ENCODE data around the gene HPGDS. TPM values are rescaled to one million over a fixed set of nuclear protein-coding genes. Genes with fewer than 3 reads are reported as not detected.
A peak's percentile ranks its signal among the peaks of the same experiment; 100 is the strongest.

HPGDS gene
- total and polyA plus RNA-seq, 2 experiments from 2014 or later = not detected

GRCh38 chr4:94375364-94375763 lies 32.7 kb upstream of the HPGDS start:
- H2AFZ ChIP-seq = peak overlapping the region; percentile 61; the same call in 1 of the 2 replicates
- ATAC-seq = peak; percentile 76

GRCh38 chr4:94373752-94374151 lies 31.1 kb upstream of the HPGDS start:
- no peak overlapping the region for H3K27ac ChIP-seq (ENCODE audit: low read depth)
- H3K9me2 ChIP-seq (ENCODE audit: insufficient read depth) = no peaks in the 10 kb centered on the region; the same call in 1 of the 2 replicates
- peaks cover 4% of the 10 kb centered on the region for H3K27me3 Mint-ChIP-seq (ENCODE audit: insufficient read depth, low read depth, poor library complexity)
- no peaks in the 10 kb centered on the region for H3K36me3 ChIP-seq (ENCODE audit: insufficient read depth)
- no peak overlapping the region for H2AFZ ChIP-seq
- H3K79me2 ChIP-seq (replicated peaks; ENCODE audit: insufficient read depth) = no peaks in the 10 kb centered on the region
- no peak overlapping the region for H3K27ac Mint-ChIP-seq
- no peaks in the 10 kb centered on the region for H4K20me1 ChIP-seq (replicated peaks; ENCODE audit: insufficient read depth)
- no peaks in the 10 kb centered on the region for H3K27me3 ChIP-seq (ENCODE audit: insufficient read depth)
- ATAC-seq (no peak), DNase-seq (ENCODE audit: low spot score) (no peak)
- no peak overlapping the region for H3K4me2 ChIP-seq
- H3K4me3 Mint-ChIP-seq = no peak overlapping the region
- H3K4me1 Mint-ChIP-seq = 0 out of 3 replicates have a peak, but pooled peaks cover 2% of the 10 kb centered on the region
- H3K36me3 Mint-ChIP-seq (ENCODE audit: low read depth) = no peaks in the 10 kb centered on the region
- no peak overlapping the region for H3K4me3 ChIP-seq
- no peaks in the 10 kb centered on the region for H3F3A ChIP-seq (replicated peaks; ENCODE audit: low read depth)
- no peaks in the 10 kb centered on the region for H3K4me1 ChIP-seq (ENCODE audit: insufficient read depth)
- no peaks in the 10 kb centered on the region for H3K9me3 Mint-ChIP-seq
- TF ChIP-seq REST (IDR thresholded peaks at IDR 0.05; ENCODE audit: unreplicated experiment) (no peak), JUNB (IDR thresholded peaks at IDR 0.05; ENCODE audit: unreplicated experiment) (no peak), POLR2AphosphoS5 (IDR thresholded peaks at IDR 0.05; ENCODE audit: low read depth) (no peak), ZNF331 (CRISPR knock-in tag; IDR thresholded peaks at IDR 0.05; ENCODE audit: low read depth) (no peak), STAT1 (IDR thresholded peaks at IDR 0.05; ENCODE audit: unreplicated experiment) (no peak), CREB1 (CRISPR knock-in tag; IDR thresholded peaks at IDR 0.05; ENCODE audit: low read depth) (no peak), ZNF114 (CRISPR knock-in tag; IDR thresholded peaks at IDR 0.05) (no peak), ETS1 (IDR thresholded peaks at IDR 0.05) (no peak), NANOG (IDR thresholded peaks at IDR 0.05; ENCODE audit: borderline replicate concordance) (no peak), EZH2 (IDR thresholded peaks at IDR 0.05; ENCODE audit: low read depth, unreplicated experiment) (no peak), CTCF (conservative IDR thresholded peaks at IDR 0.05; ENCODE audit: low read depth in 2 of 2) (no peak)

More at GRCh38 chr4:94375364-94375763, 32.7 kb upstream of the HPGDS start:
- peak; percentile 39 to 43 for TF ChIP-seq CTCF (conservative IDR thresholded peaks at IDR 0.05; ENCODE audit: low read depth in 2 of 2)
- no peak for TF ChIP-seq JUNB (IDR thresholded peaks at IDR 0.05; ENCODE audit: unreplicated experiment)
- Histone ChIP-seq H3K36me3 (ENCODE audit: insufficient read depth) (no peaks in the 10 kb centered on the region), H3K79me2 (replicated peaks; ENCODE audit: insufficient read depth) (no peaks in the 10 kb centered on the region), H3K27ac (ENCODE audit: low read depth) (no peak overlapping the region), H3K4me3 (no peak overlapping the region), H3K9me2 (ENCODE audit: insufficient read depth) (no peaks in the 10 kb centered on the region), H3K4me2 (no peak overlapping the region), H3K4me1 (ENCODE audit: insufficient read depth) (no peaks in the 10 kb centered on the region), H3K27me3 (ENCODE audit: insufficient read depth) (no peaks in the 10 kb centered on the region), H3F3A (replicated peaks; ENCODE audit: low read depth) (no peaks in the 10 kb centered on the region), H4K20me1 (replicated peaks; ENCODE audit: insufficient read depth) (no peaks in the 10 kb centered on the region)
- H3K4me3 Mint-ChIP-seq = no peak overlapping the region
- H3K4me1 Mint-ChIP-seq = 0 out of 3 replicates have a peak, but pooled peaks cover 2% of the 10 kb centered on the region
- no peak overlapping the region for H3K27ac Mint-ChIP-seq
- peak; percentile 58 for DNase-seq (ENCODE audit: low spot score)
- H3K36me3 Mint-ChIP-seq (ENCODE audit: low read depth) = no peaks in the 10 kb centered on the region
- peaks cover 4% of the 10 kb centered on the region for H3K27me3 Mint-ChIP-seq (ENCODE audit: insufficient read depth, low read depth, poor library complexity)
- no peaks in the 10 kb centered on the region for H3K9me3 Mint-ChIP-seq

All from GM23338 (cell line).